ENCODE results near the gene RASGRP2.

RASGRP2 gene

DNA sequence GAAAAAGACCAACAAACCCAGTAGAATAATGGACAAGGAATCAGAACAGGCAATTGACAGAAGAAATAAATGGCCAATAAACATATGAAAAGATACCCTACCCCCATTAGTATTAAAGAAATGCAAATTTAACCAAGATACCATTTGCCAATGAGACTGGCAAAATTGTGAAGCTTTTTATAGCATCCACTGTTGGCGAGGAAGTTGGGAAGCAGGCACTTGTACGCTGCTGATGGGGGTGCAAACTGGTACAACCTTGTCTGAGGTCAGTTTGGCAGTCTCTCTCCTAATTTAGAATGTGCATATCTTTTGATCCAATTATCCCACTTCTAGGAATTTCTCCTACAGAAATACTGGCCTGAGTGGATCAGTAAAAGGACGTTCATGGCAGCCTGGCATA lies 12.3 kb downstream of the RASGRP2 start:
- in situ Hi-C loops (cut with MboI; ENCODE audit: low pct_unique_long_range_greater_than_20kb, low sequenced_read_pairs, unreplicated experiment): no loop called here
- TF ChIP-seq, protein P1, sequence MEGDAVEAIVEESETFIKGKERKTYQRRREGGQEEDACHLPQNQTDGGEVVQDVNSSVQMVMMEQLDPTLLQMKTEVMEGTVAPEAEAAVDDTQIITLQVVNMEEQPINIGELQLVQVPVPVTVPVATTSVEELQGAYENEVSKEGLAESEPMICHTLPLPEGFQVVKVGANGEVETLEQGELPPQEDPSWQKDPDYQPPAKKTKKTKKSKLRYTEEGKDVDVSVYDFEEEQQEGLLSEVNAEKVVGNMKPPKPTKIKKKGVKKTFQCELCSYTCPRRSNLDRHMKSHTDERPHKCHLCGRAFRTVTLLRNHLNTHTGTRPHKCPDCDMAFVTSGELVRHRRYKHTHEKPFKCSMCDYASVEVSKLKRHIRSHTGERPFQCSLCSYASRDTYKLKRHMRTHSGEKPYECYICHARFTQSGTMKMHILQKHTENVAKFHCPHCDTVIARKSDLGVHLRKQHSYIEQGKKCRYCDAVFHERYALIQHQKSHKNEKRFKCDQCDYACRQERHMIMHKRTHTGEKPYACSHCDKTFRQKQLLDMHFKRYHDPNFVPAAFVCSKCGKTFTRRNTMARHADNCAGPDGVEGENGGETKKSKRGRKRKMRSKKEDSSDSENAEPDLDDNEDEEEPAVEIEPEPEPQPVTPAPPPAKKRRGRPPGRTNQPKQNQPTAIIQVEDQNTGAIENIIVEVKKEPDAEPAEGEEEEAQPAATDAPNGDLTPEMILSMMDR (IDR thresholded peaks at IDR 0.05; ENCODE audit: extremely low read depth, insufficient read depth, missing control alignments): no peak
- DNase-seq (ENCODE audit: low spot score): no peak

DNA sequence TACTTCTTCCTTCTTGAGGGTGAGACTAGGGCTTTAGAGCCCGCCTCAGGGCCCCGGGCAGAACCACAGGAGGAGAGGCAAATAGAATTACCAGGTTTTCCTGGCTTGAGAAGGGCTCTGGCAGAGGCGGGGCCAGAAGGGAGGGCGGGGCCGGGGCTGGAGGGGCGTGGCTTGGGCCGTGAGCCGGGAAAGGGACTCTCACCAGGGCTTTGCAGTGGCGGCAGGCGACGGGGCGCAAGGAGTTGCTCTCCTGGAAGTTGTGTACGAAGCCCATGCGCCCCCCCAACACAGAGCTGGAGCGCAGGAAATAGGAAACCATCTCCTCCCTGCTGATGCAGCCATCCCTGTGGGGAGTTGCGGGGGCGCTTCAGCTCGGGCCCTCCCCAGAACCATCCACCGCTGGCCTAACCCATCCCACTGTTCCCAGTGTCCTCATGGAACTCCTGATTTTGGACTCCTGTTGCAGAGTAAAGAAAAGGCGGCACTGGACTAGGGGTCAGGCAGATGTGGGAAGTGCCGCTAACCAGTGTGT lies 14.0 kb downstream of the RASGRP2 start:
- TF ChIP-seq, protein P1 (IDR thresholded peaks at IDR 0.05; ENCODE audit: extremely low read depth, insufficient read depth, missing control alignments): no peak
- no peak for DNase-seq (ENCODE audit: low spot score)
- in situ Hi-C loops (cut with MboI; ENCODE audit: low pct_unique_long_range_greater_than_20kb, low sequenced_read_pairs, unreplicated experiment): no loop called here

DNA sequence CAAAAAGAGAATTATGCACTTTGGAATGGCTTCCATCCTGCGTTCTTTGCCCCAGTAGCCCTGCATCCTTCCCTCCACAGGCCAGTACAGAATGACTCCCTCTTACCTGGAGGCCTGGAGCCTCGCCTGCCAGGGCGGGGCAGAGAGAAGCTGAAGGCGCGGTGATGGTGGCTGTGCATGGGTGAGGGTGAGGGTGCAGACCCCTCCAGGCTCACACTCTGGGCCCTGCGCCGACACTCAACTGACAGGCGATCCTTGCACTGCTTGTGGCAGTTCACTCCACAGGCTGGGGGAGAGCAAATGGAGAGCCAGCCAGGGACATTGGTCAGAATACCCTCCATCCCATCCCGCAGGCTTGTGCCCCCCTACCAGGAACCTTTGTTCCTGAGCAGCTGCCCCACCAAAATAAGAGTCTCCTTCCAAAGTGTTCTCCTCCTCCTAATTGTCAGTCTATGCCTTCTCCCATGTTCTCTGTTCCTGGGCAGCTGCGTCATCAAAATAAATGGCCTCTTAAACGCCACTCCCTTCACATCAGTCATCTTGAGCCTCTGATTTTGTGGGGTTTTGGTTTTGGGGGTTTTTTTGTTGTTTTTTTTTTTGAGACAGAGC lies 15.1 kb downstream of the RASGRP2 start:
- TF ChIP-seq, protein P1 (IDR thresholded peaks at IDR 0.05; ENCODE audit: extremely low read depth, insufficient read depth, missing control alignments): no peak
- DNase-seq (ENCODE audit: low spot score): no peak
- in situ Hi-C loops (cut with MboI; ENCODE audit: low pct_unique_long_range_greater_than_20kb, low sequenced_read_pairs, unreplicated experiment): no loop called here

DNA sequence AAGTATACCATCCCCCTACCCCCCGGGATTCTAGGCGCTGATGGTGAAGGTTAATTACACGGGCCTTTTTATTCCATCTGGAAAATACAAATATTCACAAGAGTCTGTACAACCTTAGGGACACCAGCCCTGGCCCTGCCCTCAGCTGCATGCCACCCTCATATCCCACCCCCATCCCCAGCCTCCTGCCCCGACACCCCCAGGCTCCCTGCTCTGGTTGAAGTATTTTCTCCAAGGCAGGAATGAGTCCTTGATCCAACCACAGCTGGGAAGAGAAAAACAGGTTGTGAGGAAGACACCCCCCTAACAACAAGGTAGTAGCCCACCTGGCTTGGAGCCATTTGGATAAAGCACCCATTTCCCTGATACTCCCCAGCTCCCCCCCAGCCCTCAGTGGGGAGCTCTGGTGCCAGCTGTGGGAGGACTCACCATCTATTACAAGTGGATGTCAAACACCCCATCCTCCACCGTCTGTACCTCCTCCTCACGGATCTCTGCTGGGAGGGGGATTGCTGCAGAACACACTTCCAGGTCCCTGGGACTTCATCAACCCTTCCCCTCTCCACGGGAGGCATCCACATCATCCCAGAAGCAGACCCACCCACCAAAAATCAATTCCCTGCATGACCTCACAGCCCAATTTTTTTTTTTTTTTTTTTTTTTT lies 16.9 kb downstream of the RASGRP2 start:
- DNase-seq (ENCODE audit: low spot score): no peak
- in situ Hi-C loops (cut with MboI; ENCODE audit: low pct_unique_long_range_greater_than_20kb, low sequenced_read_pairs, unreplicated experiment): no loop called here
- TF ChIP-seq, protein P1 (IDR thresholded peaks at IDR 0.05; ENCODE audit: extremely low read depth, insufficient read depth, missing control alignments): no peak

DNA sequence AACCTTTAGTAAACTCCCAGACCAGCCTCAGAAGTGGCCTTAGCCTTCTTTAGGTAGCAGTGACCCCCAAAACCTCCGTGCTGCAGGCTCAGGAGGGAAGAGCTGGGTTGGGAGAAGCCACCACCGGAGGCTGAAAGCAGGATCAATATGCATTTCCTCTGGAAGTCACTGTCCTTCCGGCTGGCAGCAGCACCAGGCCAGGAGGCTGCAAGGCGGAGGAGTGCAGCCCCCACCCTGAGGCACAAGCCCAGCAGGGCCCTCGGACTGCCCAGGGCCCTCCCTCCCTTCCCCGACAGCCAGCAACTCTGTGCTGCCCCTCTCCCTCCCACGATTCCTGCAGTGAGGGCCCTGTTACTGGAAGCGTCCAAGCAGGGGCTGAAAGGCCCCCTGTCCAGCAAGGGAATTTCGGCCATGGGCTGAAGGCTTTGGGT lies 17.7 kb downstream of the RASGRP2 start:
- in situ Hi-C loops (cut with MboI; ENCODE audit: low pct_unique_long_range_greater_than_20kb, low sequenced_read_pairs, unreplicated experiment): no loop called here
- no peak for DNase-seq (ENCODE audit: low spot score)
- TF ChIP-seq, protein P1 (IDR thresholded peaks at IDR 0.05; ENCODE audit: extremely low read depth, insufficient read depth, missing control alignments): no peak

DNA sequence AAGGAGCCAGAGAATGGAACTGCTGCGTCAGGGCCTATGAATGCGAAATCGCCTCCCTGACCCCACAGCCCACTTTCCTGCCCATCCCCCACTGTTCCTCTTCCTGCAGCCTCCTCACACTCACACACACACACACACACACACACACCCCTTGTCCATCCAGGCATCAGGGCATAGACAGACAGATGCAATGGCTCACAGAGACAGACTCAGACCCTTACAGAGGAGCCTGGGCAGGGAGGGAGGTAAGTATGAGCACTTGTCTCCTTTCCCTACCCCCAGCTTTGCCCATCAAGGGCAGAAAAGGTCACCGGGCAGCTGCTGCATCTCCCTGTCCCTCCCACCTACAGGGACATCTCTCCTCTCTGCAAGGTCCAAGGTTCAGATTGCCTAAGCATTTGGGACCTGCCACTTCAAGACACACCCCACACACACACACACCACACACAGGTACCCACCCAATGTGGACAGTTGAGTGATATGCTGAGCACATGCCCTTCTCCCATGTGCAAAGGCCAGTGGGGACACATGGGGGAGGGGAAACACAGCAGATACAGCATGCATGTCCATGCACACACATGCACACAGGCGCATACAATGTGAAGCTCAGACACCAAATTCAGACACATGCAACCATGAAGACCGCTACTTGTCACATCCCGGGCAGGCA lies 18.9 kb downstream of the RASGRP2 start:
- in situ Hi-C loops (cut with MboI; ENCODE audit: low pct_unique_long_range_greater_than_20kb, low sequenced_read_pairs, unreplicated experiment): no loop called here
- no peak for DNase-seq (ENCODE audit: low spot score)
- TF ChIP-seq, protein P1 (IDR thresholded peaks at IDR 0.05; ENCODE audit: extremely low read depth, insufficient read depth, missing control alignments): no peak

Data from GM13977 (cell line).